SK-N-SH treated with all-trans-retinoic acid at 6 μM for 48 hours (cell line): ENCODE measurements around the gene GDF9.

ENCODE experiments used
- ATAC-seq: fragments of 200-7000 bp; cut with Tn5 transposase; 3 replicates; pipeline ENCODE4 v1.9.1; 2020; ENCODE audit warnings: mild to moderate bottlenecking, moderate library complexity
- ARNTL ChIP-seq: fragments of 450-650 bp; formaldehyde crosslinking; IDR thresholded peaks from 2 replicates; pipeline ENCODE4 v1.5.0; 2020; ENCODE audit warnings: low read depth, mild to moderate bottlenecking, moderate library complexity, borderline replicate concordance
- BACH2 ChIP-seq: fragments of 250-450 bp; sonication (Bioruptor Pico); IDR thresholded peaks from 2 replicates; pipeline ENCODE4 v1.9.0; 2021; ENCODE audit warnings: mild to moderate bottlenecking, borderline replicate concordance
- CSDC2 ChIP-seq: fragments of 250-450 bp; sonication (Bioruptor Pico); IDR thresholded peaks from 2 replicates; pipeline ENCODE4 v1.5.0; 2020; ENCODE audit warnings: mild to moderate bottlenecking, moderate library complexity
- CSRNP3 ChIP-seq: fragments of 250-450 bp; sonication (Bioruptor Pico); IDR thresholded peaks from 2 replicates; pipeline ENCODE4 v1.5.1; 2021; ENCODE audit warnings: mild to moderate bottlenecking, moderate library complexity
- ESRRG ChIP-seq: fragments of 250-450 bp; sonication (Bioruptor Pico); IDR thresholded peaks from 2 replicates; pipeline ENCODE4 v1.6.1; 2021; ENCODE audit warnings: mild to moderate bottlenecking
- GLIS3 ChIP-seq: fragments of 250-450 bp; sonication (Bioruptor Pico); IDR thresholded peaks from 2 replicates; pipeline ENCODE4 v1.5.0; 2020; ENCODE audit warnings: mild to moderate bottlenecking, moderate library complexity
- OSR1 ChIP-seq: fragments of 250-450 bp; sonication (Bioruptor Pico); IDR thresholded peaks from 2 replicates; pipeline ENCODE4 v1.8.0; 2022; ENCODE audit warnings: moderate library complexity, mild to moderate bottlenecking, inconsistent platforms
- PATZ1 ChIP-seq: fragments of 250-450 bp; sonication (Bioruptor Pico); IDR thresholded peaks from 2 replicates; pipeline ENCODE4 v1.8.0; 2020; ENCODE audit warnings: mild to moderate bottlenecking, moderate library complexity, borderline replicate concordance
- POU6F1 ChIP-seq: fragments of 250-450 bp; sonication (Bioruptor Pico); IDR thresholded peaks from 2 replicates; pipeline ENCODE4 v1.8.0; 2021; ENCODE audit warnings: low read depth, mild to moderate bottlenecking, moderate library complexity, borderline replicate concordance
- PPARA ChIP-seq: fragments of 250-450 bp; sonication (Bioruptor Pico); IDR thresholded peaks from 2 replicates; pipeline ENCODE4 v1.5.0; 2020; ENCODE audit warnings: mild to moderate bottlenecking, borderline replicate concordance
- RARB ChIP-seq: fragments of 250-450 bp; sonication (Bioruptor Pico); IDR thresholded peaks from 2 replicates; pipeline ENCODE4 v1.8.0; 2021; ENCODE audit warnings: mild to moderate bottlenecking, moderate library complexity
- SNAI2 ChIP-seq: fragments of 250-450 bp; sonication (Bioruptor Pico); IDR thresholded peaks from 2 replicates; pipeline ENCODE4 v1.5.0; 2020; ENCODE audit warnings: mild to moderate bottlenecking, moderate library complexity
- TCF4 ChIP-seq: fragments of 250-450 bp; sonication (Bioruptor Pico); IDR thresholded peaks from 2 replicates; pipeline ENCODE4 v1.8.0; 2021; ENCODE audit warnings: mild to moderate bottlenecking, moderate library complexity, borderline replicate concordance
- TOX ChIP-seq: fragments of 250-450 bp; sonication (Bioruptor Pico); IDR thresholded peaks from 2 replicates; pipeline ENCODE4 v1.8.0; 2021; ENCODE audit warnings: mild to moderate bottlenecking, moderate library complexity, borderline replicate concordance
- TSHZ2 ChIP-seq: fragments of 250-450 bp; sonication (Bioruptor Pico); IDR thresholded peaks from 2 replicates; pipeline ENCODE4 v1.5.0; 2020; ENCODE audit warnings: mild to moderate bottlenecking, moderate library complexity
- ZC3H10 ChIP-seq: fragments of 250-450 bp; sonication (Bioruptor Pico); IDR thresholded peaks from 2 replicates; pipeline ENCODE4 v1.5.1; 2021; ENCODE audit warnings: mild to moderate bottlenecking, moderate library complexity
- ZFP3 ChIP-seq: fragments of 250-450 bp; sonication (Bioruptor Pico); IDR thresholded peaks from 2 replicates; pipeline ENCODE4 v1.5.0; 2020; ENCODE audit warnings: mild to moderate bottlenecking, moderate library complexity
- ZNF70 ChIP-seq: fragments of 450-650 bp; formaldehyde crosslinking; IDR thresholded peaks from 2 replicates; pipeline ENCODE4 v1.5.0; 2020; ENCODE audit warnings: mild to moderate bottlenecking, moderate library complexity
- ZNF8 ChIP-seq: fragments of 450-650 bp; formaldehyde crosslinking; IDR thresholded peaks from 2 replicates; pipeline ENCODE4 v1.5.0; 2020; ENCODE audit warnings: mild to moderate bottlenecking, moderate library complexity

The GDF9 gene

GRCh38 chr5:132895719-132896305 lies 29.5 kb upstream of the GDF9 start:
- TF ChIP-seq RARB (CRISPR knock-in tag), result no peak
- TF ChIP-seq TOX (CRISPR knock-in tag), result no peak
- TF ChIP-seq ZC3H10 (CRISPR knock-in tag), result no peak
- no peak for TF ChIP-seq BACH2 (CRISPR knock-in tag)
- ATAC-seq, result no peak; the same call in 2 of the 3 replicates

GRCh38 chr5:132890817-132891216 lies 24.5 kb upstream of the GDF9 start:
- TF ChIP-seq TOX (CRISPR knock-in tag) (no peak), CSRNP3 (CRISPR knock-in tag) (no peak), ARNTL (CRISPR knock-in tag) (no peak), RARB (CRISPR knock-in tag) (no peak), PATZ1 (CRISPR knock-in tag) (no peak), CSDC2 (CRISPR knock-in tag) (no peak), SNAI2 (CRISPR knock-in tag) (no peak), ZNF70 (CRISPR knock-in tag) (no peak), ZNF8 (CRISPR knock-in tag) (no peak)
- ATAC-seq, result no peak

- TF ChIP-seq BACH2 (CRISPR knock-in tag) (no peak), TCF4 (no peak), PPARA (CRISPR knock-in tag) (no peak), ZFP3 (CRISPR knock-in tag) (no peak)
- no peak for ATAC-seq
Measured at GRCh38 chr5:132889501-132889900, 23.2 kb upstream of the GDF9 start.

- TF ChIP-seq ZC3H10 (CRISPR knock-in tag) (no peak), SNAI2 (CRISPR knock-in tag) (no peak), POU6F1 (no peak), TOX (CRISPR knock-in tag) (no peak), GLIS3 (no peak), TSHZ2 (no peak), TCF4 (no peak), CSRNP3 (CRISPR knock-in tag) (no peak), ESRRG (no peak), ZFP3 (CRISPR knock-in tag) (no peak), OSR1 (CRISPR knock-in tag) (no peak), ZNF70 (CRISPR knock-in tag) (no peak)
- ATAC-seq, result no peak
Measured at GRCh38 chr5:132887283-132887682, 21.0 kb upstream of the GDF9 start.
